ENCODE measurements around the gene AP4S1.
"Not testable (repeated sequence)": the region's sequence is repeated elsewhere in the genome, so short reads cannot be mapped to it uniquely, and the experiment has no call there.

The AP4S1 gene

GRCh38 chr14:31045501-31046080, 20.1 kb downstream of the AP4S1 start:
- no peak for DNase-seq

GRCh38 chr14:31047503-31047902, 22.1 kb downstream of the AP4S1 start:
- no peak for DNase-seq

- DNase-seq: no peak
Observed at GRCh38 chr14:31051023-31051422, 25.6 kb downstream of the AP4S1 start.

- DNase-seq: no peak
Observed at GRCh38 chr14:31051511-31051910, 26.1 kb downstream of the AP4S1 start.

- DNase-seq: not testable (repeated sequence)
Observed at GRCh38 chr14:31052905-31053586, 27.6 kb downstream of the AP4S1 start.

- DNase-seq: no peak
Observed at GRCh38 chr14:31057035-31057434, 31.6 kb downstream of the AP4S1 start.

- no peak for DNase-seq
Observed at GRCh38 chr14:31057701-31058364, 32.4 kb downstream of the AP4S1 start.

GRCh38 chr14:31059152-31059924, 33.9 kb downstream of the AP4S1 start:
- no peak for DNase-seq

- DNase-seq: no peak
Observed at GRCh38 chr14:31060253-31060875, 34.9 kb downstream of the AP4S1 start.

GRCh38 chr14:31062908-31063307, 37.5 kb downstream of the AP4S1 start:
- not testable (repeated sequence) for DNase-seq

GRCh38 chr14:31068235-31068634, 42.8 kb downstream of the AP4S1 start:
- no peak for DNase-seq

GRCh38 chr14:31069343-31069742, 43.9 kb downstream of the AP4S1 start:
- no peak for DNase-seq

- no peak for DNase-seq
Observed at GRCh38 chr14:31070431-31070830, 45.0 kb downstream of the AP4S1 start.

GRCh38 chr14:31071151-31071550, 45.7 kb downstream of the AP4S1 start:
- DNase-seq: no peak

GRCh38 chr14:31075144-31075543, 49.7 kb downstream of the AP4S1 start:
- no peak for DNase-seq

GRCh38 chr14:31078766-31079165, 53.3 kb downstream of the AP4S1 start:
- no peak for DNase-seq

- DNase-seq: no peak
Observed at GRCh38 chr14:31080056-31080455, 54.6 kb downstream of the AP4S1 start.

- no peak for DNase-seq
Observed at GRCh38 chr14:31080484-31080883, 55.0 kb downstream of the AP4S1 start.

GRCh38 chr14:31083781-31084180, 58.3 kb downstream of the AP4S1 start:
- no peak for DNase-seq

- DNase-seq: no peak
Observed at GRCh38 chr14:31084385-31084784, 58.9 kb downstream of the AP4S1 start.

- DNase-seq: no peak
Observed at GRCh38 chr14:31085027-31085426, 59.6 kb downstream of the AP4S1 start.

GRCh38 chr14:31086466-31086865, 61.0 kb downstream of the AP4S1 start:
- DNase-seq: not testable (repeated sequence)

All from SHP77 (cell line).